GM12878 (cell line): Measurements from ENCODE around the gene CTH.

Experiments
- EP300 ChIP-seq, 2 experiments: fragments of 150-350 bp in 1 of 2; IDR thresholded peaks; 2 replicates each; pipeline ENCODE4 v1.6.1; 2011 to 2012; ENCODE audit warnings: low read depth in 2 of 2, low read length in 2 of 2, borderline replicate concordance in 1 of 2, improper control_type of control experiment in 1 of 2, inconsistent platforms in 1 of 2; ENCODE audit not compliant: control insufficient read depth in 1 of 2
- ESRRA ChIP-seq: IDR thresholded peaks from 2 replicates; pipeline ENCODE4 v1.6.1; 2012; ENCODE audit warnings: mild to moderate bottlenecking, low read length, improper control_type of control experiment
- POLR2AphosphoS5 ChIP-seq: IDR thresholded peaks from 2 replicates; pipeline ENCODE4 v1.6.1; 2011; ENCODE audit warnings: mild to moderate bottlenecking, low read length, inconsistent platforms
- TAF1 ChIP-seq: IDR thresholded peaks from 2 replicates; pipeline ENCODE4 v1.6.1; 2011; ENCODE audit warnings: mild to moderate bottlenecking, low read depth, low read length, borderline replicate concordance
- USF1 ChIP-seq: IDR thresholded peaks from 2 replicates; pipeline ENCODE4 v1.6.1; 2011; ENCODE audit warnings: borderline replicate concordance, low read depth, mild to moderate bottlenecking, moderate library complexity, mixed read lengths, low read length; ENCODE audit not compliant: insufficient read depth; ENCODE audit errors: extremely low read length
- TF ChIP-seq, protein P1 (sequence below): IDR thresholded peaks from 2 replicates; pipeline ENCODE4 v1.6.1; 2011; ENCODE audit warnings: low read depth, low read length, improper control_type of control experiment, borderline replicate concordance
- TF ChIP-seq, protein P2 (sequence below): IDR thresholded peaks from 2 replicates; pipeline ENCODE4 v1.6.1; 2011; ENCODE audit warnings: low read depth, mild to moderate bottlenecking, low read length, moderate library complexity, borderline replicate concordance; ENCODE audit errors: extremely low read depth
- TF ChIP-seq, protein P3 (sequence below): fragments of 450-650 bp; IDR thresholded peaks from 2 replicates; pipeline ENCODE4 v1.6.1; 2017; ENCODE audit warnings: mild to moderate bottlenecking
- TF ChIP-seq, protein P4 (sequence below), 3 experiments: IDR thresholded peaks in 2 of 3; conservative IDR thresholded peaks in 1 of 3; 2 replicates each; pipeline ENCODE4 v1.5.1; 2011; ENCODE audit warnings: low read depth in 3 of 3, low read length in 3 of 3, mild to moderate bottlenecking in 3 of 3, control low read depth in 2 of 3, moderate library complexity in 2 of 3, inconsistent platforms in 1 of 3, mixed read lengths in 1 of 3; ENCODE audit not compliant: control insufficient read depth in 2 of 3, insufficient read depth in 1 of 3; ENCODE audit errors: extremely low read depth in 1 of 3

- TF ChIP-seq, protein P1, sequence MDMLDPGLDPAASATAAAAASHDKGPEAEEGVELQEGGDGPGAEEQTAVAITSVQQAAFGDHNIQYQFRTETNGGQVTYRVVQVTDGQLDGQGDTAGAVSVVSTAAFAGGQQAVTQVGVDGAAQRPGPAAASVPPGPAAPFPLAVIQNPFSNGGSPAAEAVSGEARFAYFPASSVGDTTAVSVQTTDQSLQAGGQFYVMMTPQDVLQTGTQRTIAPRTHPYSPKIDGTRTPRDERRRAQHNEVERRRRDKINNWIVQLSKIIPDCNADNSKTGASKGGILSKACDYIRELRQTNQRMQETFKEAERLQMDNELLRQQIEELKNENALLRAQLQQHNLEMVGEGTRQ, result no peak
- TF ChIP-seq USF1 (no peak), POLR2AphosphoS5 (no peak), ESRRA (no peak), TAF1 (no peak), EP300 (IDR thresholded peaks at IDR 0.05; ENCODE audit: borderline replicate concordance in 1 of 2, control insufficient read depth in 1 of 2, low read depth in 2 of 2, low read length in 2 of 2) (no peak)
- TF ChIP-seq, protein P2, sequence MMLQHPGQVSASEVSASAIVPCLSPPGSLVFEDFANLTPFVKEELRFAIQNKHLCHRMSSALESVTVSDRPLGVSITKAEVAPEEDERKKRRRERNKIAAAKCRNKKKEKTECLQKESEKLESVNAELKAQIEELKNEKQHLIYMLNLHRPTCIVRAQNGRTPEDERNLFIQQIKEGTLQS, result no peak
- TF ChIP-seq, protein P3, sequence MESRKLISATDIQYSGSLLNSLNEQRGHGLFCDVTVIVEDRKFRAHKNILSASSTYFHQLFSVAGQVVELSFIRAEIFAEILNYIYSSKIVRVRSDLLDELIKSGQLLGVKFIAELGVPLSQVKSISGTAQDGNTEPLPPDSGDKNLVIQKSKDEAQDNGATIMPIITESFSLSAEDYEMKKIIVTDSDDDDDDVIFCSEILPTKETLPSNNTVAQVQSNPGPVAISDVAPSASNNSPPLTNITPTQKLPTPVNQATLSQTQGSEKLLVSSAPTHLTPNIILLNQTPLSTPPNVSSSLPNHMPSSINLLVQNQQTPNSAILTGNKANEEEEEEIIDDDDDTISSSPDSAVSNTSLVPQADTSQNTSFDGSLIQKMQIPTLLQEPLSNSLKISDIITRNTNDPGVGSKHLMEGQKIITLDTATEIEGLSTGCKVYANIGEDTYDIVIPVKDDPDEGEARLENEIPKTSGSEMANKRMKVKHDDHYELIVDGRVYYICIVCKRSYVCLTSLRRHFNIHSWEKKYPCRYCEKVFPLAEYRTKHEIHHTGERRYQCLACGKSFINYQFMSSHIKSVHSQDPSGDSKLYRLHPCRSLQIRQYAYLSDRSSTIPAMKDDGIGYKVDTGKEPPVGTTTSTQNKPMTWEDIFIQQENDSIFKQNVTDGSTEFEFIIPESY, result no peak
- TF ChIP-seq, protein P4, sequence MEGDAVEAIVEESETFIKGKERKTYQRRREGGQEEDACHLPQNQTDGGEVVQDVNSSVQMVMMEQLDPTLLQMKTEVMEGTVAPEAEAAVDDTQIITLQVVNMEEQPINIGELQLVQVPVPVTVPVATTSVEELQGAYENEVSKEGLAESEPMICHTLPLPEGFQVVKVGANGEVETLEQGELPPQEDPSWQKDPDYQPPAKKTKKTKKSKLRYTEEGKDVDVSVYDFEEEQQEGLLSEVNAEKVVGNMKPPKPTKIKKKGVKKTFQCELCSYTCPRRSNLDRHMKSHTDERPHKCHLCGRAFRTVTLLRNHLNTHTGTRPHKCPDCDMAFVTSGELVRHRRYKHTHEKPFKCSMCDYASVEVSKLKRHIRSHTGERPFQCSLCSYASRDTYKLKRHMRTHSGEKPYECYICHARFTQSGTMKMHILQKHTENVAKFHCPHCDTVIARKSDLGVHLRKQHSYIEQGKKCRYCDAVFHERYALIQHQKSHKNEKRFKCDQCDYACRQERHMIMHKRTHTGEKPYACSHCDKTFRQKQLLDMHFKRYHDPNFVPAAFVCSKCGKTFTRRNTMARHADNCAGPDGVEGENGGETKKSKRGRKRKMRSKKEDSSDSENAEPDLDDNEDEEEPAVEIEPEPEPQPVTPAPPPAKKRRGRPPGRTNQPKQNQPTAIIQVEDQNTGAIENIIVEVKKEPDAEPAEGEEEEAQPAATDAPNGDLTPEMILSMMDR (IDR thresholded peaks at IDR 0.05 in 2 of 3, conservative IDR thresholded peaks at IDR 0.05 in 1 of 3; ENCODE audit: control insufficient read depth in 2 of 3, extremely low read depth in 1 of 3, insufficient read depth in 1 of 3, low read depth in 3 of 3, low read length in 3 of 3), result no peak
Observed at GRCh38 chr1:70443739-70444138, 32.7 kb downstream of the CTH start.
